ENCODE measurements around the gene CNIH2.
"Not testable (repeated sequence)": the region's sequence is repeated elsewhere in the genome, so short reads cannot be mapped to it uniquely, and the experiment has no call there.

Gene CNIH2

GRCh38 chr11:66317322-66317722 lies 39.3 kb downstream of the CNIH2 start:
- H2AFZ ChIP-seq (ENCODE audit: insufficient read depth, low read length, poor library complexity) = peak overlapping the region; percentile 83
- no peaks in the 10 kb centered on the region for H3K27me3 ChIP-seq (ENCODE audit: insufficient read depth, low read length)
- H3K4me3 ChIP-seq (ENCODE audit: low read depth, low read length) = no peak overlapping the region
- H3K4me1 ChIP-seq (ENCODE audit: control insufficient read depth in 1 of 2, insufficient read depth in 2 of 2, low read length in 2 of 2) = peaks cover 37 to 43% of the 10 kb centered on the region in 2 experiments
- H3K18ac ChIP-seq (ENCODE audit: low read length) = peak overlapping the region; percentile 93
- H3K27ac ChIP-seq (ENCODE audit: low read depth, low read length) = peak overlapping the region; percentile 58
- peak overlapping the region; percentile 11 for H3K4me2 ChIP-seq (ENCODE audit: low read length)
- no peaks in the 10 kb centered on the region for H3K36me3 ChIP-seq (ENCODE audit: control insufficient read depth in 1 of 2, insufficient read depth in 2 of 2, low read length in 2 of 2)
- H3K9me3 ChIP-seq (ENCODE audit: insufficient read depth, low read depth, low read length) = peaks cover 7% of the 10 kb centered on the region
- WGBS (ENCODE audit: extremely low coverage, insufficient coverage, insufficient read length) = no CpG with 5 or more reads among the region's 14 CpGs
- peaks cover 26% of the 10 kb centered on the region for H3K79me1 ChIP-seq (ENCODE audit: low read length)
- H3K4ac ChIP-seq (ENCODE audit: low read depth, low read length) = peak overlapping the region; percentile 42
- peak overlapping the region; percentile 27 for H4K12ac ChIP-seq (ENCODE audit: low read depth, low read length)
- H3K14ac ChIP-seq (ENCODE audit: low read length) = peak overlapping the region; percentile 82
- peak overlapping the region; percentile 80 for H2BK120ac ChIP-seq (ENCODE audit: insufficient read depth, low read length, poor library complexity)
- H3K23ac ChIP-seq (ENCODE audit: low read length) = no peak overlapping the region
- peak overlapping the region; percentile 91 for H2AK5ac ChIP-seq (ENCODE audit: low read length)
- H4K91ac ChIP-seq (ENCODE audit: low read depth, low read length) = peak overlapping the region; percentile 78
- DNase-seq = no peak
- H2BK5ac ChIP-seq (ENCODE audit: low read depth, low read length, poor library complexity) = peak overlapping the region; percentile 15
- no peaks in the 10 kb centered on the region for H3K79me2 ChIP-seq (ENCODE audit: control insufficient read depth, insufficient read depth, low read length, poor library complexity)
- no peak overlapping the region for H3K9ac ChIP-seq (ENCODE audit: low read length)
- peak overlapping the region; percentile 83 for H2BK12ac ChIP-seq (ENCODE audit: low read length)
- H4K8ac ChIP-seq (ENCODE audit: low read depth, low read length) = peak overlapping the region; percentile 40

- Histone ChIP-seq H2AK5ac (ENCODE audit: low read length) (peak overlapping the region; percentile 91), H4K8ac (ENCODE audit: low read depth, low read length) (peak overlapping the region; percentile 40), H3K9ac (ENCODE audit: low read length) (no peak overlapping the region), H4K91ac (ENCODE audit: low read depth, low read length) (peak overlapping the region; percentile 78), H3K4me1 (ENCODE audit: control insufficient read depth in 1 of 2, insufficient read depth in 2 of 2, low read length in 2 of 2) (peaks cover 39 to 48% of the 10 kb centered on the region in 2 experiments), H2BK5ac (ENCODE audit: low read depth, low read length, poor library complexity) (peak overlapping the region; percentile 17), H3K14ac (ENCODE audit: low read length) (peak overlapping the region; percentile 82), H3K23ac (ENCODE audit: low read length) (no peak overlapping the region), H3K79me1 (ENCODE audit: low read length) (peaks cover 26% of the 10 kb centered on the region), H3K36me3 (ENCODE audit: control insufficient read depth in 1 of 2, insufficient read depth in 2 of 2, low read length in 2 of 2) (no peaks in the 10 kb centered on the region), H2BK12ac (ENCODE audit: low read length) (peak overlapping the region; percentile 83), H3K79me2 (ENCODE audit: control insufficient read depth, insufficient read depth, low read length, poor library complexity) (no peaks in the 10 kb centered on the region), H3K4me2 (ENCODE audit: low read length) (peak overlapping the region; percentile 3), H3K4ac (ENCODE audit: low read depth, low read length) (peak overlapping the region; percentile 42), H3K18ac (ENCODE audit: low read length) (peak overlapping the region; percentile 93), H2AFZ (ENCODE audit: insufficient read depth, low read length, poor library complexity) (peak overlapping the region; percentile 83), H3K4me3 (ENCODE audit: low read depth, low read length) (no peak overlapping the region), H3K27me3 (ENCODE audit: insufficient read depth, low read length) (no peaks in the 10 kb centered on the region), H3K27ac (ENCODE audit: low read depth, low read length) (peak overlapping the region; percentile 58), H2BK120ac (ENCODE audit: insufficient read depth, low read length, poor library complexity) (peak overlapping the region; percentile 80), H4K12ac (ENCODE audit: low read depth, low read length) (peak overlapping the region; percentile 27), H3K9me3 (ENCODE audit: insufficient read depth, low read depth, low read length) (peaks cover 7% of the 10 kb centered on the region)
- DNase-seq = peak; percentile 9 to 50
- no CpG with 5 or more reads among the region's 16 CpGs for WGBS (ENCODE audit: extremely low coverage, insufficient coverage, insufficient read length)
Observed at GRCh38 chr11:66317723-66318599, 40.0 kb downstream of the CNIH2 start.

GRCh38 chr11:66318600-66318970 lies 40.6 kb downstream of the CNIH2 start:
- no peak overlapping the region for H3K4me2 ChIP-seq (ENCODE audit: low read length)
- WGBS (ENCODE audit: extremely low coverage, insufficient coverage, insufficient read length) = no CpG with 5 or more reads among the region's 3 CpGs

GRCh38 chr11:66320289-66320688 lies 42.3 kb downstream of the CNIH2 start:
- not testable (repeated sequence) for H2AFZ ChIP-seq (ENCODE audit: insufficient read depth, low read length, poor library complexity); H4K8ac ChIP-seq (ENCODE audit: low read depth, low read length); H4K12ac ChIP-seq (ENCODE audit: low read depth, low read length); H2BK12ac ChIP-seq (ENCODE audit: low read length); H3K23ac ChIP-seq (ENCODE audit: low read length); H2BK120ac ChIP-seq (ENCODE audit: insufficient read depth, low read length, poor library complexity); H2AK5ac ChIP-seq (ENCODE audit: low read length); DNase-seq; H3K18ac ChIP-seq (ENCODE audit: low read length); H3K4ac ChIP-seq (ENCODE audit: low read depth, low read length); H3K9ac ChIP-seq (ENCODE audit: low read length); H3K4me3 ChIP-seq (ENCODE audit: low read depth, low read length); H4K91ac ChIP-seq (ENCODE audit: low read depth, low read length); H3K79me2 ChIP-seq (ENCODE audit: control insufficient read depth, insufficient read depth, low read length, poor library complexity); H3K9me3 ChIP-seq (ENCODE audit: insufficient read depth, low read depth, low read length); H3K14ac ChIP-seq (ENCODE audit: low read length); H3K27me3 ChIP-seq (ENCODE audit: insufficient read depth, low read length); H3K4me2 ChIP-seq (ENCODE audit: low read length); H3K27ac ChIP-seq (ENCODE audit: low read depth, low read length); H2BK5ac ChIP-seq (ENCODE audit: low read depth, low read length, poor library complexity); H3K36me3 ChIP-seq (ENCODE audit: control insufficient read depth in 1 of 2, insufficient read depth in 2 of 2, low read length in 2 of 2)
- Histone ChIP-seq H3K79me1 (ENCODE audit: low read length) (peaks cover 22% of the 10 kb centered on the region), H3K4me1 (ENCODE audit: control insufficient read depth in 1 of 2, insufficient read depth in 2 of 2, low read length in 2 of 2) (peaks cover 38 to 44% of the 10 kb centered on the region in 2 experiments)
- no CpG with 5 or more reads among the region's 2 CpGs for WGBS (ENCODE audit: extremely low coverage, insufficient coverage, insufficient read length)

More at GRCh38 chr11:66318600-66318970, 40.6 kb downstream of the CNIH2 start:
- Histone ChIP-seq H3K4me1 (ENCODE audit: control insufficient read depth in 1 of 2, insufficient read depth in 2 of 2, low read length in 2 of 2) (peaks cover 40 to 43% of the 10 kb centered on the region in 2 experiments), H2AFZ (ENCODE audit: insufficient read depth, low read length, poor library complexity) (no peak overlapping the region), H4K8ac (ENCODE audit: low read depth, low read length) (no peak overlapping the region), H3K18ac (ENCODE audit: low read length) (no peak overlapping the region), H3K27me3 (ENCODE audit: insufficient read depth, low read length) (no peaks in the 10 kb centered on the region), H3K79me2 (ENCODE audit: control insufficient read depth, insufficient read depth, low read length, poor library complexity) (no peaks in the 10 kb centered on the region), H4K12ac (ENCODE audit: low read depth, low read length) (no peak overlapping the region), H4K91ac (ENCODE audit: low read depth, low read length) (peak overlapping the region; percentile 78), H3K36me3 (ENCODE audit: control insufficient read depth in 1 of 2, insufficient read depth in 2 of 2, low read length in 2 of 2) (no peaks in the 10 kb centered on the region), H3K9ac (ENCODE audit: low read length) (no peak overlapping the region), H3K9me3 (ENCODE audit: insufficient read depth, low read depth, low read length) (peaks cover 7% of the 10 kb centered on the region), H3K79me1 (ENCODE audit: low read length) (peaks cover 21% of the 10 kb centered on the region), H2BK120ac (ENCODE audit: insufficient read depth, low read length, poor library complexity) (peak overlapping the region; percentile 35), H2AK5ac (ENCODE audit: low read length) (no peak overlapping the region), H3K14ac (ENCODE audit: low read length) (no peak overlapping the region), H3K27ac (ENCODE audit: low read depth, low read length) (peak overlapping the region; percentile 58), H3K23ac (ENCODE audit: low read length) (no peak overlapping the region), H3K4ac (ENCODE audit: low read depth, low read length) (no peak overlapping the region), H2BK12ac (ENCODE audit: low read length) (peak overlapping the region; percentile 4), H2BK5ac (ENCODE audit: low read depth, low read length, poor library complexity) (no peak overlapping the region), H3K4me3 (ENCODE audit: low read depth, low read length) (no peak overlapping the region)
- no peak for DNase-seq

Data from trophoblast cell (in vitro differentiated cells and primary cell).